GM12891 (cell line): ENCODE data around the gene SYNDIG1.

ENCODE experiments used
- POLR2A ChIP-seq: IDR thresholded peaks from 2 replicates; pipeline ENCODE4 v1.6.1; 2011; ENCODE audit warnings: low read depth, low read length, control low read depth
- POLR2AphosphoS5 ChIP-seq: IDR thresholded peaks from 2 replicates; pipeline ENCODE4 v1.6.1; 2011; ENCODE audit warnings: low read depth, low read length, control low read depth
- TAF1 ChIP-seq: IDR thresholded peaks from 2 replicates; pipeline ENCODE4 v1.6.1; 2011; ENCODE audit warnings: low read depth, low read length, control low read depth

DNA sequence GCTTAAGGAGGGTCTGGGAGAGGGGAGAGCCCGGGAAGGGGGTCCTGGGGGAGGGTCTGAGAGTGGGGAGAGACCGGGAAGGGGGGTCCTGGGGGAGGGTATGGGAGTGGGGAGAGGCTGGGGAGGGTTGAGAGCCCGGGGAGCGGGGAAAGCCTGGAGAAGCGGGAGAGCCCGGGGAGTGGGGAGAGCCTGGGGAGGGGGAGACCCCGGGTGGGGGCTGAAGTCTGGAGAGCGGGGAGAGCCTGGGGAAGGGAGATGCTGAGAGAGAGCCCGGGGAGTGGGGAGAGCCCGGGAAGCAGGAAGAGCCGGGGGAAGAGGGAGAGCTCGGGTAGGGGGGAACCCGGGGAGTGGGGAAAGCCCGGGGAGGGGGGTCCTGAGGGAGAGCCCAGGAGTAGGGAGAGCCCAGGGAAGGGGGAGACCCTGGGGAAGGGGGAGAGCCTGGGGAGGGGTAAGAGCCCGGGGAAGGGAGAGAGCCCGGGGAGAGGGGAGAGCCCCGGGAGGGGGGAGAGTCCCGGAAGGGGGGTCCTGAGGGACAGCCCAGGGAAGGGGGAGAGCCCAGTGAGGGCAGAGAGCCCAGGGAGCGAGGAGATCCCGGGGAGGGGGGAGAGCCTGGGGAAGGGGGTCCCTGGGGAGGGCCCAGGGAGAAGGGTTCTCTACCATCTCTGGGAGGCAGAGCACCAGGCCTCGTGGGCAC is 148.5 kb downstream of the SYNDIG1 start:
- TF ChIP-seq POLR2A, result no peak
- no peak for TF ChIP-seq TAF1
- no peak for TF ChIP-seq POLR2AphosphoS5
